GM19239 (cell line): Measurements from ENCODE around the gene CRELD1.

Source experiments
- DNase-seq: peaks from one replicate; pipeline ENCODE4 v3.0.0; 2011; ENCODE audit warnings: low spot score; ENCODE audit not compliant: insufficient read length
- FAIRE-seq: peaks from 2 replicates; lab custom pipeline; 2011; peaks lifted over from hg19 to GRCh38; lab: Jason Lieb, UNC

Gene CRELD1

GRCh38 chr3:9951962-9952805, 18.6 kb downstream of the CRELD1 start, which contains the start of gene PRRT3:
Gene PRRT3 (minus strand): TSS chr3:9952408. CDS start chr3:9950115, 2,293 bp downstream.
- no peak for FAIRE-seq
- DNase-seq: peak; percentile 76

GRCh38 chr3:9955067-9955502, 21.5 kb downstream of the CRELD1 start:
- DNase-seq: no peak
- no peak for FAIRE-seq

DNA sequence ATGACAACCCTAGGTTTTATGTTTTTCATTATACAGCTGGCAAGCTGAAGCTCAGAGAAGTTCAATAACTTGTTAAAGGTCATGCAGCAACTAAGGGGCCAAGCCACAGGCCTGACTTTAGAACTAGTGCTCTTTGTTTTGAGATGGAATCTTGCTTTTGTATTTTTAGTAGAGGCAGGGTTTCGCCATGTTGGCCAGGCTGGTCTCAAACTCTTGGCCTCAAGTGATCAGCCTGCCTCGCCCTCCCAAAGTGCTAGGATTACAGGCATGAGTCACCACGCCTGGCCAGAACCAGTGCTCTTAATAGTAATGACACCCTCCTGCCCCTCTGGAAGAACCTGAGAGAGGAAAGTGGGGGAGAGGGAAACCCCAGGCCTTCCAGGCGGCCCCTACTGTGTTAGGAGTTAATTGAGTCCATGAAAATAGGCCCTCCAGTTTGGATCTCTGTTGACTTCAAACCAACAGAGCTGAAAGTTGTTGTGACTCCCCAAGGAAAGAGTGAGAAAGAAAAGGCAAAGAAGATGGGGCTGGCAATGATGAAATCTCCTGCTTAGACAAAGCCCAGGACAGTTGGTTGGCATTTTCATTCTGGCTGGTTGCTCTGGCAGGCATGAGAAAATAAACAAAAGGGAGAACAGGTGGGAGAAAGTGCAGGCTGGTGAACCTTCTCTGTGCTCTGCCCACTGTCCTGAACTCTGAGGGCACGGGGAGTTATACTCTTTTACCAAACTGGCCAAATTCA, 22.1 kb downstream of the CRELD1 start:
- DNase-seq: no peak
- FAIRE-seq: no peak

GRCh38 chr3:9957214-9957613, 23.6 kb downstream of the CRELD1 start:
- FAIRE-seq (no peak), DNase-seq (no peak)

GRCh38 chr3:9965200-9965875, 31.7 kb downstream of the CRELD1 start:
- DNase-seq: no peak
- no peak for FAIRE-seq

GRCh38 chr3:9966841-9967240, 33.2 kb downstream of the CRELD1 start:
- DNase-seq (no peak), FAIRE-seq (no peak)

DNA sequence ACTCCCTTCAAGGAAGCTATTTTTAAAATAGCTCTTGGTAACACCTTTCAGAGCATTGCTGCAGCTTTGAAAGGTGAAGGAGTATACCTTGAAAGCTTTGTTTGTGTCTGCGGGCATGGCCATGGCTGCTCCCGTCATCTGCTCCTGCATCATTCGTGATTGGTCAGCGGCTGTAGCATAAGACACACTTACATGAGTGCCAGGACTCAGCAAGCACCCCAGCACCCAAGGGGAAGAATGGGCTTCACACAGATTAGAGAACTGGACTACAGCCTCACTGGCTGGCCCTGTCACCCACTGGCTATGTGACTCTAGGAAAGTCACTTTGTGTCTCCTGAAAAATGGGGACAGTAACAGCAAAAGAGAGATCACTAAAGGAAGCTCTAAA, 36.0 kb downstream of the CRELD1 start:
- DNase-seq (no peak), FAIRE-seq (no peak)

GRCh38 chr3:9970020-9970652, 36.5 kb downstream of the CRELD1 start:
- FAIRE-seq (no peak), DNase-seq (no peak)

DNA sequence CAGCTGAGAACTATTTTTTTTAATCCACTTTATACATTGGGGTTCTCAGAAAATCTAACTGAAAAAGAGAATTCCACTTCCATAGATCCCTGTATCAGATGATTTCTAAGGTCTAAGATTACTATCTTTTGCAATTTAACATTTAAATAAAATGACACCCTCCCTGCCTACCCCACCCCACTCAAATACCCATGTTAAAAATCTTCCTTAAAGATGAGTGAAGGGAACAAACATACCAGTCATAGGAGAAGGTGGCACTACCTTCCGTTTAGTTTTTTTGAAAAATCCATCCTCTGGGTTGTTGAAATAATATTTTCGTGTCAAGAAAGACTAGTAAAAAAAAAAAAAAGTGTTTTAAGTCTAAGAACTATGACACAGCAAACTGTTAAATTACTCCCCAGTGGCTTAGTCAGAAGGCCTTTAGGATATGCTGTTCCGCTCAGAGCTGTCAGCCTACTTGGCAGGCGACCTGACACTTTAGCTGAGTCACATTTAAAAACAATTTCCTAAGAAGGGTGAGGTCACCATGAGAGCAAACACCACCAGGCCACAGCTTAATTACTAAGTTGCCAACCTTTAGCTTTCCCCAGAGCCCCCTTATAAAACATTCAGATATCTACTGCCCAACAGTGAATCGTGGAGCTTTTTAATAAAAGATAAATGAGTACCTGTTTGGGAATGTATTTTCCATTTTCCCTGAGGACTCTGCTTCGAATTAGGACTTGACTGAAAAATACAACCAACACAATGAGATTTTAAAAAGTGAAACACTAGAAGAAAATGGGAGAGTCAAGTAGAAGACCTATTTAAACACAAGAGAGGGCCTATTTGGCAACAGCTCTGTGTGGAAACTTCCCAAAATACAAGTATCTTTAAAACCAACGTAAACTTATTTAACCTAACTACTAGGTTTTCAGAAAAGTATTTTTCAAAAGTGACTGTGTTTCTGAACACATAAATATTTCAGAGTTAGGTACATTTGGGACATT, 43.4 kb downstream of the CRELD1 start:
- no peak for FAIRE-seq
- DNase-seq: no peak

- DNase-seq (no peak), FAIRE-seq (no peak)
Observed at GRCh38 chr3:9978710-9979305, 45.2 kb downstream of the CRELD1 start.

GRCh38 chr3:9980251-9980650, 46.6 kb downstream of the CRELD1 start:
- FAIRE-seq: no peak
- DNase-seq: no peak

- DNase-seq (no peak), FAIRE-seq (no peak)
Observed at GRCh38 chr3:9986230-9986725, 52.6 kb downstream of the CRELD1 start.

- DNase-seq: no peak
- FAIRE-seq: no peak
Observed at GRCh38 chr3:9994086-9994844, 60.6 kb downstream of the CRELD1 start.
